Left lung (tissue), 10 donors: Measurements from ENCODE around the gene FAS. TPM values are rescaled to one million over a fixed set of nuclear protein-coding genes. Genes with fewer than 3 reads are reported as not detected.

Source experiments
- ATAC-seq: fragments of 200-7000 bp; cut with Tn5 transposase; one replicate; pipeline ENCODE4 v1.9.1; 2020; ENCODE audit warnings: moderate library complexity
- DNase-seq, 4 donors: peaks; one replicate each; pipeline ENCODE4 v3.0.0-alpha.2; 2013 to 2020
- H3K27ac ChIP-seq, 2 donors: fragments of 200-600 bp; sonication (generic) in 1 of 2; one replicate each; pipeline versions ENCODE4 v1.5.0 to v1.8.0; 2020 to 2021
- H3K27me3 ChIP-seq, 2 donors: fragments of 200-600 bp; sonication (generic) in 1 of 2; one replicate each; pipeline versions ENCODE4 v1.5.0 to v1.8.0; 2020 to 2021
- H3K36me3 ChIP-seq, 2 donors: fragments of 200-600 bp; sonication (generic) in 1 of 2; one replicate each; pipeline versions ENCODE4 v1.5.0 to v1.8.0; 2020 to 2021
- H3K4me1 ChIP-seq, 2 donors: fragments of 200-600 bp; one replicate each; pipeline ENCODE4 v1.8.0; 2021
- H3K4me3 ChIP-seq, 2 donors: fragments of 200-600 bp; sonication (generic) in 1 of 2; one replicate each; pipeline versions ENCODE4 v1.5.0 to v1.8.0; 2020 to 2021; ENCODE audit warnings: mild to moderate bottlenecking in 1 of 2
- H3K9me3 ChIP-seq, 2 donors: fragments of 200-600 bp; sonication (generic) in 1 of 2; one replicate each; pipeline versions ENCODE4 v1.5.0 to v1.8.0; 2020 to 2021
- CTCF ChIP-seq, 2 donors: fragments of 200-600 bp; sonication (generic) in 1 of 2; IDR thresholded peaks; one replicate each; pipeline versions ENCODE4 v1.5.0 to v1.8.0; 2021; ENCODE audit warnings: antibody characterized with exemption in 2 of 2
- intact Hi-C, 2 donors: fragments of 100-400 bp; cut with DNase I; formaldehyde crosslinking; loops; one replicate each; pipeline versions ENCODE4 v1.11.2 to v1.14.2; 2022
- polyA plus RNA-seq, 6 donors: library from polyadenylated mRNA; unstranded; fragments of 120-200 nt; gene quantifications; one replicate each; pipeline ENCODE4 v1.2.1, GENCODE V29; 2013; ENCODE audit not compliant: insufficient read length in 6 of 6
- total RNA-seq, 2 donors: library from RNA; stranded (reverse); fragmentation: NEBNext Ultra II Directional; extraction: Animal tissue kit (Norgen Biotek cat#: 25700); gene quantifications; one replicate each; pipeline ENCODE4 v1.2.1, GENCODE V29; 2021
- donor health status: DM: no; HTN: yes; CAD: no.
- donor health status: DM: no; HTN: no; CAD: no.

Gene FAS
- total and polyA plus RNA-seq, 8 donors = 15.1 to 76.4 (median 26.7) TPM

DNA sequence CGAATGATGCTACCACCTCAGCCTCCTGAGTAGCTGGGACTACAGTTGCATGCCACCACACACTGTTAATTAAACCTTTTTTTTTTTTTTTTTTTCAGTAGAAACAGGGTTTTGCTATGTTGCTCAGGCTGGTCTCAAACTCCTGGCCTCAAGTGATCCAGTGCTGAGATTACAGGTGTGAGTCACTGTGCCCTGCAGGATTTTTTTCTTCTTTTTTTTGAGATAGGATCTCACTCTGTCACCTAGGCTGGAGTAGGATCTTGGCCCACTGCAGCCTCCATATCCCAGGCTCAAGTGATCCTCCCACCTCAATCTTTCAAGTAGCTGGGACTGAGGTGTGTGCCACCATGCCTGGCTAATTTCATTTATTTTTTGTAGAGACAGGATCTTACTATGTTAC is 44.4 kb upstream of the FAS start:
- no peaks in the 10 kb centered on the region for H3K27me3 ChIP-seq
- no peak for TF ChIP-seq CTCF (IDR thresholded peaks at IDR 0.05)
- DNase-seq (no peak), ATAC-seq (no peak)
- no peaks in the 10 kb centered on the region for H3K9me3 ChIP-seq
- no peak overlapping the region for H3K4me3 ChIP-seq
- H3K36me3 ChIP-seq = no peaks in the 10 kb centered on the region
- no peak overlapping the region for H3K27ac ChIP-seq
- intact Hi-C loops = no loop called here
- peaks cover 0 to 3% of the 10 kb centered on the region in 2 donors for H3K4me1 ChIP-seq

- Histone ChIP-seq H3K9me3 (no peaks in the 10 kb centered on the region), H3K27me3 (no peaks in the 10 kb centered on the region), H3K4me1 (peaks cover 0 to 3% of the 10 kb centered on the region in 2 donors), H3K27ac (no peak overlapping the region), H3K36me3 (no peaks in the 10 kb centered on the region), H3K4me3 (no peak overlapping the region)
- no peak for DNase-seq
- no peak for ATAC-seq
- TF ChIP-seq CTCF (IDR thresholded peaks at IDR 0.05) = no peak
- intact Hi-C loops = no loop called here
Measured at GRCh38 chr10:88946965-88947590, 43.5 kb upstream of the FAS start.

DNA sequence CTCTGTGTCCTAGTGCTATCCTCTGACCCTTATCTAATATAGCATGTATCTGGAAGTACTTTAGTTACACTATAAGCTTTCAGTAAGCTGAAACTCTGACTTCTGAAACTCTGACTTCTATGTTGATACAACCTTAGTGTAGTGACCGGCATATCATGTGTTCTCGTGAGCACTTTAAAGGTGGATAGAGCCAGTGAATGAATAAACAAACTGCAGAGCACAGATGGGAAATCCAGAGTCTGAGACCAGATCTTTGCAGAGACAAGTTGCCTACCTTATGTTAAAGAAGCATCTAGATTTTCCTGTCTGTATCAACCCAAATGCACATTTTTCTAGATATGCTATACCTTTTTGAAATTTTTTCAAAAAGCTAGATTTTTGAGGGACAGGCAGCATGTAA is 41.5 kb upstream of the FAS start:
- Histone ChIP-seq H3K9me3 (no peaks in the 10 kb centered on the region), H3K4me1 (peaks cover 0 to 3% of the 10 kb centered on the region in 2 donors), H3K27me3 (no peaks in the 10 kb centered on the region), H3K4me3 (no peak overlapping the region), H3K27ac (peak overlapping the region in 1 of 2 donors; percentile 67), H3K36me3 (no peaks in the 10 kb centered on the region)
- ATAC-seq (no peak), DNase-seq (no peak)
- TF ChIP-seq CTCF (IDR thresholded peaks at IDR 0.05) = no peak
- intact Hi-C loops = no loop called here

- DNase-seq = no peak
- TF ChIP-seq CTCF (IDR thresholded peaks at IDR 0.05) = no peak
- Histone ChIP-seq H3K27ac (peak overlapping the region; percentile 3 to 67), H3K27me3 (no peaks in the 10 kb centered on the region), H3K4me3 (peak overlapping the region; percentile 1 to 4), H3K36me3 (no peaks in the 10 kb centered on the region), H3K4me1 (peaks cover 0 to 3% of the 10 kb centered on the region in 2 donors), H3K9me3 (no peaks in the 10 kb centered on the region)
- no peak for ATAC-seq
- intact Hi-C loops = no loop called here
Measured at GRCh38 chr10:88949912-88950837, 40.4 kb upstream of the FAS start.

DNA sequence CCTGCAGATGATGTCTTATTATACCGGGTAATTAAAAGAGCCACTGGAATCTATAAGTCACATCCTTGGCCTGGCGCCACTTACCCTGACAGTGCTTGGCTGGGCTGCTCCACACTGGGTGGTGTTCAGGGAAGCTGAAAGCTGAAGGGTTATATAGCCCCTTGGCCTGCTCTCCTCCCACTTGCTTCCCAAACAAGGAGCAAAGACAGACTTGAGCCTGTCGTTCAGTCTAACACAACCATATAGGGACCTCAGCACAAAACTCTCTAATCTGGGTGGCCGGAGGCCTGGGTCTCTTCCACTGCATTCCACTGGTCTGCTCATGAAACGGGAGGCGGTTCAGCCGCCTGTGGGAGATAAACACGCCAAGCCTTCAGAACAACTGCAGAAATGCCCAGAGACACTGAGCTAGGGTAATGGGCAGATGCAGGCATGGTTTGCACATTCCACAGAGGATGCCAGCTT is 37.9 kb upstream of the FAS start, which contains the start of gene ACTA2:
ACTA2 (minus strand) TSS at position 127 of the 465 bp plus-strand sequence. CDS start 3,843 bp downstream, outside the sequence.
- no peak for TF ChIP-seq CTCF (IDR thresholded peaks at IDR 0.05)
- Histone ChIP-seq H3K4me1 (peaks cover 0 to 3% of the 10 kb centered on the region in 2 donors), H3K4me3 (peak within 1 kb of the TSS; percentile 1 to 2), H3K27ac (peak within 1 kb of the TSS; percentile 25 to 67), H3K27me3 (no peaks in the 10 kb centered on the region), H3K36me3 (no peaks in the 10 kb centered on the region), H3K9me3 (no peaks in the 10 kb centered on the region)
- ATAC-seq (peak; percentile 51), DNase-seq (peak in 2 of 4 donors; percentile 54 to 58)
- intact Hi-C loops = no loop called here
